Chondrocyte (in vitro differentiated cells): Measurements from ENCODE around the gene TEX11. TPM values are rescaled to one million over a fixed set of nuclear protein-coding genes. Genes with fewer than 3 reads are reported as not detected.
"Not testable (repeated sequence)": the region's sequence is repeated elsewhere in the genome, so short reads cannot be mapped to it uniquely, and the experiment has no call there.

Experiments
- DNase-seq: peaks from one replicate; pipeline ENCODE4 v3.0.0; 2021; ENCODE audit warnings: mixed read lengths, low spot score
- H3K27ac Mint-ChIP-seq: one replicate; pipeline ENCODE4 v1.8.0; 2021; ENCODE audit warnings: mild to moderate bottlenecking, moderate library complexity, mixed read lengths; ENCODE audit not compliant: unreplicated experiment
- H3K27me3 Mint-ChIP-seq: 2 replicates; pipeline ENCODE4 v1.8.0; 2021; ENCODE audit warnings: low read depth, mixed read lengths
- H3K36me3 Mint-ChIP-seq: 2 replicates; pipeline ENCODE4 v1.8.0; 2021; ENCODE audit warnings: low read depth, mixed read lengths
- H3K4me1 Mint-ChIP-seq: 2 replicates; pipeline ENCODE4 v1.8.0; 2021; ENCODE audit warnings: low read depth, mild to moderate bottlenecking, mixed read lengths
- H3K4me3 Mint-ChIP-seq: one replicate; pipeline ENCODE4 v1.8.0; 2021; ENCODE audit warnings: mild to moderate bottlenecking, moderate library complexity, mixed read lengths; ENCODE audit not compliant: unreplicated experiment
- H3K9me3 Mint-ChIP-seq: 2 replicates; pipeline ENCODE4 v1.8.0; 2021; ENCODE audit warnings: low read depth, mixed read lengths
- total RNA-seq: library from RNA; stranded (reverse); gene quantifications from 3 replicates; pipeline ENCODE4 v1.2.1, GENCODE V29; 2021
- TF ChIP-seq, protein P1 (sequence below): fragments of 200-600 bp; sonication (generic); IDR thresholded peaks from 2 replicates; pipeline ENCODE4 v1.5.0; 2021; ENCODE audit warnings: antibody characterized with exemption, mild to moderate bottlenecking, moderate library complexity

The TEX11 gene
- total RNA-seq, 1 donor from 2014 or later = not detected

DNA sequence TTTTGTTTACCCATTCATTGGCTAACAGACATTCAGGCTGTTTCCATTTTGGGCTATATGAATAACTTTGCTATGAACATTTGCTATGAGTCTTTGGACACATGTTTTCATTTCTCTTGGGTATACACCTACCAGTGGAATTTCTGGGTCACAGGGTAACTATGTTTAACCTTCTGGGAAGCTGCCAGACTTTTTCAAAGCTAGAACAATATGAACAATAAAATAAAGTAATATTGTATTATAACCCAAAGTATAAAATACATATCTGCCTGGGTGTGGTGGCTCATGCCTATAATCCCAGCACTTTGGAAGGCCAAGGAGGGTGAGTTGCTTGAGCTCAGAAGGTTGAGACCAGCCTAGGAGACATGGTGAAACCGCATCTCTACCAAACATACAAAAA lies 373.3 kb downstream of the TEX11 start:
- H3K4me1 Mint-ChIP-seq = no peaks in the 10 kb centered on the region
- H3K36me3 Mint-ChIP-seq = no peaks in the 10 kb centered on the region
- H3K27me3 Mint-ChIP-seq = peaks cover 13% of the 10 kb centered on the region
- TF ChIP-seq, protein P1, sequence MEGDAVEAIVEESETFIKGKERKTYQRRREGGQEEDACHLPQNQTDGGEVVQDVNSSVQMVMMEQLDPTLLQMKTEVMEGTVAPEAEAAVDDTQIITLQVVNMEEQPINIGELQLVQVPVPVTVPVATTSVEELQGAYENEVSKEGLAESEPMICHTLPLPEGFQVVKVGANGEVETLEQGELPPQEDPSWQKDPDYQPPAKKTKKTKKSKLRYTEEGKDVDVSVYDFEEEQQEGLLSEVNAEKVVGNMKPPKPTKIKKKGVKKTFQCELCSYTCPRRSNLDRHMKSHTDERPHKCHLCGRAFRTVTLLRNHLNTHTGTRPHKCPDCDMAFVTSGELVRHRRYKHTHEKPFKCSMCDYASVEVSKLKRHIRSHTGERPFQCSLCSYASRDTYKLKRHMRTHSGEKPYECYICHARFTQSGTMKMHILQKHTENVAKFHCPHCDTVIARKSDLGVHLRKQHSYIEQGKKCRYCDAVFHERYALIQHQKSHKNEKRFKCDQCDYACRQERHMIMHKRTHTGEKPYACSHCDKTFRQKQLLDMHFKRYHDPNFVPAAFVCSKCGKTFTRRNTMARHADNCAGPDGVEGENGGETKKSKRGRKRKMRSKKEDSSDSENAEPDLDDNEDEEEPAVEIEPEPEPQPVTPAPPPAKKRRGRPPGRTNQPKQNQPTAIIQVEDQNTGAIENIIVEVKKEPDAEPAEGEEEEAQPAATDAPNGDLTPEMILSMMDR = no peak
- H3K27ac Mint-ChIP-seq = no peak overlapping the region
- peaks cover 32% of the 10 kb centered on the region for H3K9me3 Mint-ChIP-seq
- no peak for DNase-seq
- H3K4me3 Mint-ChIP-seq = no peak overlapping the region

DNA sequence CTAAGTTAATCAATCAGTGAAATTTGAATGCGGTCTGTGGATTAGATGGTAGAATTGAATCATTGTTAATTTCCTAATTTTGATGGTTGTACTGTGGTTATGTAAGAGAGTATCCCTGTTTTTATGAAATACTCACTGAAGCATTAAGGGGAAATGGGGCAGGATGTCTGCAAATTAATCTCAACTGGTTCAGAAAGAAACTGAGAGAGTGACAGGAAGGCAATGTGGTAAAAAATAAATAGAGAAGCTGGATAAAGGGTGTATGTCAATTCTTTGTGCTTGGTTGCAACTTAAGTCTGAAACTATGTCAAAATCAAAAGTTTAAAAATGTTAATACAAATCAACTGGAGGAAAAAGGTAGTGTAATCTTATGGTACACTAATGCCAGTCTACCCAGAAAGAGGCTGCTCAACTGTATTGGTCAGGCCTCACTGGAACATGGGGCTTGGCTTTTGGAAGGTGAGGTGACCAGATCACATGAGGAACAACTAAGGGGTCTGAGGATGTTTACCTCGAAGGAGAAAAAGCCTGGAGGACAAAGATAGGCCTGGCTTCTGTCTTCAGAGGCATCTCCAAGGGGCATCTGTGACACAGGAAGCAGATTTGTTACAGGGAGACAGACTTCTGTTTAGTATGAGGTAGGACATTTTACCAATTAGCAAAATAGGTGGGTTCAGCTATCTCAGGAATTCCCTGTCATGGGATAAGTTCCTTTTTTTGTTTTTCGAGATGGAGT lies 380.7 kb downstream of the TEX11 start:
- H3K27ac Mint-ChIP-seq = no peak overlapping the region
- no peaks in the 10 kb centered on the region for H3K4me1 Mint-ChIP-seq
- TF ChIP-seq, protein P1 = no peak
- peaks cover 22% of the 10 kb centered on the region for H3K9me3 Mint-ChIP-seq
- H3K27me3 Mint-ChIP-seq = no peaks in the 10 kb centered on the region
- H3K36me3 Mint-ChIP-seq = peaks cover 1% of the 10 kb centered on the region
- no peak overlapping the region for H3K4me3 Mint-ChIP-seq
- no peak for DNase-seq

DNA sequence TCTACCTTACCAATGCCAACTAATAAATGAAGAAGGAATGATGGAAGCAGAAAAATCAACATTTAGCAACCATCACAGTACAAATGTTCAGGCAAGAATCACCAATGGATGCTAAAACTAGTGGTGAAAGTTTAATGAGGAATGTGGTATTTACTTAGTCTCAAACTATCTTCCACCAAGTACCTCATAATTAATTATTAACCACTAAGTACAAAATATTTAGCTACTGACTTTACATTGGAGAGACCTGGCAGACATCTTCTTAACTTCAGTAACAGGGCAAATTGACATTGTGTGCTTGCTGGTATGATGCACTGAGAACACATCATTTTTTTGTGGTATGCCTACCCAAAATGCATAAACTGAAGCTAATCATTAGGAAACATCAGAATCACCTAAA lies 381.5 kb downstream of the TEX11 start:
- Mint-ChIP-seq H3K4me3 (no peak overlapping the region), H3K27ac (no peak overlapping the region), H3K9me3 (peaks cover 22% of the 10 kb centered on the region), H3K36me3 (peaks cover 1% of the 10 kb centered on the region), H3K4me1 (no peaks in the 10 kb centered on the region), H3K27me3 (no peaks in the 10 kb centered on the region)
- TF ChIP-seq, protein P1 = no peak
- DNase-seq = no peak

DNA sequence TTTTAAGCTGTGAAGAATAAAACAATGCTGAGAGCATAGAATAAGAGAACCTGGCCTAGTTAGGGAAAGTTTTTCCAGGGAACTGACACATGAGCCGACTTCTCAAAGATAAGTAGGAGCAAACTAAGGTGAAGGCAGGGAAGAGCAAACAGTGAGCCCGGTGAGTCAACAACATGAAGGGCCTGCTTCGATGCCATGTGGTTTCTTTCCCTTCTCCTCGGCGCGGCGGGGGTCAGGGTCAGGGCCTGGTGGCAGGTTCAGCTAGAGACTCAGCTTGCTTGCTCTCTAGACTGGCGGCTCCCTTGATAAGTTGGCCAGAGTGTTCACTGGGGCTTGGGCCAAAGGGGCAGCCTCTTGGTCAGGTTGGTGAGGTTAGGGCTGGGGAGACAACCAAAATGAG lies 382.8 kb downstream of the TEX11 start:
- Mint-ChIP-seq H3K36me3 (peaks cover 1% of the 10 kb centered on the region), H3K9me3 (peaks cover 18% of the 10 kb centered on the region)
- TF ChIP-seq, protein P1 = no peak

DNA sequence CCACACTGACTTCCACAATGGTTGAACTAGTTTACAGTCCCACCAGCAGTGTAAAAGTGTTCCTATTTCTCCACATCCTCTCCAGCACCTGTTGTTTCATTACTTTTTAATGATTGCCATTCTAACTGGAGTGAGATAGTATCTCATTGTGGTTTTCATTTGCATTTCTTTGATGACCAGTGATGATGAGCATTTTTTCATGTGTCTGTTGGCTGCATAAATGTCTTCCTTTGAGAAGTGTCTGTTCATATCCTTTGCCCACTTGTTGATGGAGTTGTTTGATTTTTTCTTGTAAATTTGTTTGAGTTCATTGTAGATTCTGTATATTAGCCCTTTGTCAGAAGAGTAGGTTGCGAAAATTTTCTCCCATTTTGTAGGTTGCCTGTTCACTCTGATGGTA lies 392.8 kb downstream of the TEX11 start:
- H3K4me1 Mint-ChIP-seq, H3K4me3 Mint-ChIP-seq, DNase-seq, H3K36me3 Mint-ChIP-seq, H3K27ac Mint-ChIP-seq, H3K27me3 Mint-ChIP-seq: not testable (repeated sequence)
- H3K9me3 Mint-ChIP-seq = peaks cover 30% of the 10 kb centered on the region

More for the DNA sequence above, 382.8 kb downstream of the TEX11 start:
- no peaks in the 10 kb centered on the region for H3K27me3 Mint-ChIP-seq
- no peaks in the 10 kb centered on the region for H3K4me1 Mint-ChIP-seq
- H3K27ac Mint-ChIP-seq = peak overlapping the region; percentile 51
- no peak for DNase-seq
- no peak overlapping the region for H3K4me3 Mint-ChIP-seq

DNA sequence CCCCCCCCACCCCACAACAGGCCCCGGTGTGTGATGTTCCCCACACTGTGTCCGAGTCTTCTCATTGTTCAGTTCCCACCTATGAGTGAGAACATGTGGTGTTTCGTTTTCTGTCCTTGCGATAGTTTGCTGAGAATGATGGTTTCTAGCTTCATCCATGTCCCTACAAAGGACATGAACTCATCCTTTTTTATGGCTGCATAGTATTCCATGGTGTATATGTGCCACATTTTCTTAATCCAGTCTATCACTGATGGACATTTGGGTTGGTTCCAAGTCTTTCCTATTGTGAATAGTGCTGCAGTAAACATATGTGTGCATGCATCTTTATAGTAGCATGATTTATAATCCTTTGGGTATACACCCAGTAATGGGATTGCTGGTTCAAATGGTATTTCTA lies 393.2 kb downstream of the TEX11 start:
- H3K36me3 Mint-ChIP-seq, H3K4me3 Mint-ChIP-seq, H3K27me3 Mint-ChIP-seq, H3K4me1 Mint-ChIP-seq, H3K27ac Mint-ChIP-seq, DNase-seq: not testable (repeated sequence)
- H3K9me3 Mint-ChIP-seq = peaks cover 30% of the 10 kb centered on the region
